ENCODE measurements around the gene CEP128. TPM values are rescaled to one million over a fixed set of nuclear protein-coding genes. Genes with fewer than 3 reads are reported as not detected.

Gene CEP128
- total RNA-seq, 1 experiment from 2014 or later, result 16.4 TPM

GRCh38 chr14:80705241-80705980 is 236.1 kb downstream of the CEP128 start:
- Histone ChIP-seq H3K79me2 (ENCODE audit: insufficient read depth, low read length) (no peaks in the 10 kb centered on the region), H3K4me2 (ENCODE audit: low read length) (no peak overlapping the region), H3K9me2 (ENCODE audit: insufficient read depth) (no peaks in the 10 kb centered on the region), H4K20me1 (ENCODE audit: insufficient read depth) (no peaks in the 10 kb centered on the region), H3K4me1 (ENCODE audit: control insufficient read depth in 1 of 2, insufficient read depth in 2 of 2, low read length in 2 of 2) (no peaks in the 10 kb centered on the region), H2AFZ (ENCODE audit: low read depth, low read length, poor library complexity, severe bottlenecking) (no peak overlapping the region), H3K27ac (ENCODE audit: low read depth, low read length) (no peak overlapping the region), H3K9me3 (ENCODE audit: control insufficient read depth in 1 of 2, insufficient read depth in 1 of 2, low read depth in 1 of 2, low read length in 2 of 2) (no peaks in the 10 kb centered on the region), H3K36me3 (ENCODE audit: control insufficient read depth in 1 of 2, insufficient read depth in 2 of 2, low read length in 2 of 2) (no peaks in the 10 kb centered on the region), H3K4me3 (replicated peaks in 1 of 2; ENCODE audit: low read depth in 1 of 2, low read length in 2 of 2) (no peak overlapping the region), H3K27me3 (ENCODE audit: insufficient read depth, low read length) (no peaks in the 10 kb centered on the region), H3K9ac (ENCODE audit: low read length) (no peak overlapping the region)
- ChIA-PET POLR2A (no interaction called here), RAD21 (ENCODE audit: low non-redundant PET in 1 of 2, low total read pairs in 2 of 2, uncharacterized antibody in 2 of 2, unreplicated experiment in 2 of 2) (no interaction called here), CTCF (no interaction called here)
- intact Hi-C loops (cut with micrococcal nuclease), result no loop called here
- no TSS peak for BruUV-seq (replicated peaks)
- DNase-seq (ENCODE audit: low read depth, low spot score), result no peak
- no peak for ATAC-seq
- TF ChIP-seq EZH2 (IDR thresholded peaks at IDR 0.05) (no peak), POLR2AphosphoS5 (IDR thresholded peaks at IDR 0.05; ENCODE audit: low read depth, low read length) (no peak), ZNF274 (IDR thresholded peaks at IDR 0.05; ENCODE audit: low read depth, low read length) (no peak), SIN3A (IDR thresholded peaks at IDR 0.05; ENCODE audit: low read depth) (no peak), CEBPB (IDR thresholded peaks at IDR 0.05; ENCODE audit: low read depth) (no peak), POLR2A (IDR thresholded peaks at IDR 0.05; ENCODE audit: borderline replicate concordance, extremely low read depth, insufficient read depth, insufficient read length) (no peak), RAD21 (IDR thresholded peaks at IDR 0.05; ENCODE audit: low read depth) (no peak), FOSL1 (IDR thresholded peaks at IDR 0.05; ENCODE audit: low read depth) (no peak), ZFX (IDR thresholded peaks at IDR 0.05) (no peak), TCF7L2 (IDR thresholded peaks at IDR 0.05; ENCODE audit: borderline replicate concordance, extremely low read depth, insufficient read depth, insufficient read length) (no peak), SRF (IDR thresholded peaks at IDR 0.05; ENCODE audit: low read depth) (no peak)
- TF ChIP-seq, protein P1, sequence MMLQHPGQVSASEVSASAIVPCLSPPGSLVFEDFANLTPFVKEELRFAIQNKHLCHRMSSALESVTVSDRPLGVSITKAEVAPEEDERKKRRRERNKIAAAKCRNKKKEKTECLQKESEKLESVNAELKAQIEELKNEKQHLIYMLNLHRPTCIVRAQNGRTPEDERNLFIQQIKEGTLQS (IDR thresholded peaks at IDR 0.05), result no peak

DNA sequence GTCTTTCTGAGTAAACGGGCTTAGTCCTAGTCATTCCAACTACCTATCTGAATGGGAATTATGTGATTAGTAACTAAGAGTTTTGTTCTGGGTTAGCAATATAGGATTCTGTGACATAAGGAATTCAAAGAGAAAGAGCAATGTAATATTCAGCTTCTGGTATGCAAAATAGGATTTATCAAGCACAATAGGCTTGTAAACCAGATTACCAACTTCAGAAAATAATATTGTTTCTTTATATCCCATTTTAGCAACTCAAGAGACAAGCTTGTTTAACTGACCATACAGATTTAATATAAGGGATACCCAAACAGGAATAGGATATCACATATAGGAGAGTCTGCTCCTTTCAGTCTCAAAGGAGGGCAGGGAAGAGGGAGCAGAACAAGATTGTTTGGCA is 240.9 kb downstream of the CEP128 start:
- POLR2A ChIA-PET, result no interaction called here
- Histone ChIP-seq H3K9ac (ENCODE audit: low read length) (no peak overlapping the region), H2AFZ (ENCODE audit: low read depth, low read length, poor library complexity, severe bottlenecking) (no peak overlapping the region), H3K4me2 (ENCODE audit: low read length) (no peak overlapping the region), H3K27ac (ENCODE audit: low read depth, low read length) (no peak overlapping the region), H3K4me1 (ENCODE audit: control insufficient read depth in 1 of 2, insufficient read depth in 2 of 2, low read length in 2 of 2) (no peaks in the 10 kb centered on the region), H3K27me3 (ENCODE audit: insufficient read depth, low read length) (no peaks in the 10 kb centered on the region), H3K4me3 (replicated peaks in 1 of 2; ENCODE audit: low read depth in 1 of 2, low read length in 2 of 2) (no peak overlapping the region), H3K79me2 (ENCODE audit: insufficient read depth, low read length) (no peaks in the 10 kb centered on the region), H3K9me2 (ENCODE audit: insufficient read depth) (no peaks in the 10 kb centered on the region; the same call in 1 of the 2 replicates), H4K20me1 (ENCODE audit: insufficient read depth) (no peaks in the 10 kb centered on the region), H3K36me3 (ENCODE audit: control insufficient read depth in 1 of 2, insufficient read depth in 2 of 2, low read length in 2 of 2) (no peaks in the 10 kb centered on the region), H3K9me3 (ENCODE audit: control insufficient read depth in 1 of 2, insufficient read depth in 1 of 2, low read depth in 1 of 2, low read length in 2 of 2) (no peaks in the 10 kb centered on the region)
- CTCF ChIA-PET, result no interaction called here
- TF ChIP-seq FOSL1 (IDR thresholded peaks at IDR 0.05; ENCODE audit: low read depth), result no peak
- TF ChIP-seq, protein P2, sequence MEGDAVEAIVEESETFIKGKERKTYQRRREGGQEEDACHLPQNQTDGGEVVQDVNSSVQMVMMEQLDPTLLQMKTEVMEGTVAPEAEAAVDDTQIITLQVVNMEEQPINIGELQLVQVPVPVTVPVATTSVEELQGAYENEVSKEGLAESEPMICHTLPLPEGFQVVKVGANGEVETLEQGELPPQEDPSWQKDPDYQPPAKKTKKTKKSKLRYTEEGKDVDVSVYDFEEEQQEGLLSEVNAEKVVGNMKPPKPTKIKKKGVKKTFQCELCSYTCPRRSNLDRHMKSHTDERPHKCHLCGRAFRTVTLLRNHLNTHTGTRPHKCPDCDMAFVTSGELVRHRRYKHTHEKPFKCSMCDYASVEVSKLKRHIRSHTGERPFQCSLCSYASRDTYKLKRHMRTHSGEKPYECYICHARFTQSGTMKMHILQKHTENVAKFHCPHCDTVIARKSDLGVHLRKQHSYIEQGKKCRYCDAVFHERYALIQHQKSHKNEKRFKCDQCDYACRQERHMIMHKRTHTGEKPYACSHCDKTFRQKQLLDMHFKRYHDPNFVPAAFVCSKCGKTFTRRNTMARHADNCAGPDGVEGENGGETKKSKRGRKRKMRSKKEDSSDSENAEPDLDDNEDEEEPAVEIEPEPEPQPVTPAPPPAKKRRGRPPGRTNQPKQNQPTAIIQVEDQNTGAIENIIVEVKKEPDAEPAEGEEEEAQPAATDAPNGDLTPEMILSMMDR (IDR thresholded peaks at IDR 0.05 in 2 of 3, conservative IDR thresholded peaks at IDR 0.05 in 1 of 3; ENCODE audit: borderline replicate concordance in 1 of 3, insufficient read depth in 1 of 3, low read depth in 2 of 3, low read length in 2 of 3), result no peak
- TF ChIP-seq CEBPB (IDR thresholded peaks at IDR 0.05; ENCODE audit: low read depth), result no peak
- no peak for TF ChIP-seq POLR2A (IDR thresholded peaks at IDR 0.05; ENCODE audit: borderline replicate concordance, extremely low read depth, insufficient read depth, insufficient read length)
- TF ChIP-seq, protein P1 (IDR thresholded peaks at IDR 0.05), result no peak
- TF ChIP-seq ZNF274 (IDR thresholded peaks at IDR 0.05; ENCODE audit: low read depth, low read length), result no peak
- no peak for TF ChIP-seq RAD21 (IDR thresholded peaks at IDR 0.05; ENCODE audit: low read depth)
- no peak for TF ChIP-seq JUND (IDR thresholded peaks at IDR 0.05)
- no peak for TF ChIP-seq ELF1 (IDR thresholded peaks at IDR 0.05; ENCODE audit: borderline replicate concordance, low read depth)
- TF ChIP-seq POLR2AphosphoS5 (IDR thresholded peaks at IDR 0.05; ENCODE audit: low read depth, low read length), result no peak
- TF ChIP-seq SRF (IDR thresholded peaks at IDR 0.05; ENCODE audit: low read depth), result no peak
- no peak for TF ChIP-seq MAX (IDR thresholded peaks at IDR 0.05)
- no TSS peak for BruUV-seq (replicated peaks)
- ATAC-seq (no peak), DNase-seq (ENCODE audit: low read depth, low spot score) (no peak)
- intact Hi-C loops (cut with micrococcal nuclease), result no loop called here
- RAD21 ChIA-PET (ENCODE audit: low non-redundant PET in 1 of 2, low total read pairs in 2 of 2, uncharacterized antibody in 2 of 2, unreplicated experiment in 2 of 2), result no interaction called here

All from HCT116 (cell line).